ENCODE measurements around the gene THAP10. TPM values are rescaled to one million over a fixed set of nuclear protein-coding genes. Genes with fewer than 3 reads are reported as not detected.

The THAP10 gene
- total RNA-seq, 2 donors from 2014 or later, result 3.2 to 3.6 TPM

DNA sequence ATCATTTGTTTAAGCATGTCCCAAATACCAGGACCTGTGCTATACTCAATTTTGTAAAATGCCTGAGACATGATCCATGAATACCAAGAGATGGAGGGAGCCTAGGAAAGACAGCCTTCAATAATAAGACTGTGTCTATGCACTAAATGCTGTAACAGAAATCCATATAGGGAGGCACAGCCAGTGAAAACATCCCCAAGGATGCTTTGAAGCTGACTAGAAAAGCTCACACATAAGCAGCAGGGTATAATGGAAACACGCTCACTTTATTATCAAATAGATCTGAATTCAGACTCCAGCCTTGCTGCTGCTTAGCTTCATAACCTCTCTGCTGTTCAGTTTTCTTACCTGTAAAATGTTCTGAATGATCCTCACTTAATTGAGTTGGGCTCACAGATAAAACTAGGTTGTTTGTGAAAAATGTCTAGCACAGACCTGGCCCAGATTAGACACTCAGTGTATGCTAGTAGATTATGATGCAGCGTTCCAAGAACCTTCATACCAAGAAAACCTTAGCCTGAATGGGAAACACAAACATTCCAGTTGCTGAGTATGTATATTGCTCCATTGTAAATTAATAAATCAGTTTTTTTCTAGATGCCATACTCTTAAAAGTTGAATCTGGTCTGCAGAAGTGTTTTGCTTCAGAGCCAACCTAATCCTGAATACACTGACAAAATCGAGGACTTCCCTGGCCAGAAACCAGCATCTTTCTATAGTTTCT is 34.5 kb downstream of the THAP10 start:
- intact Hi-C loops (cut with DNase I), result no loop called here
- DNase-seq (no peak), ATAC-seq (no peak)

DNA sequence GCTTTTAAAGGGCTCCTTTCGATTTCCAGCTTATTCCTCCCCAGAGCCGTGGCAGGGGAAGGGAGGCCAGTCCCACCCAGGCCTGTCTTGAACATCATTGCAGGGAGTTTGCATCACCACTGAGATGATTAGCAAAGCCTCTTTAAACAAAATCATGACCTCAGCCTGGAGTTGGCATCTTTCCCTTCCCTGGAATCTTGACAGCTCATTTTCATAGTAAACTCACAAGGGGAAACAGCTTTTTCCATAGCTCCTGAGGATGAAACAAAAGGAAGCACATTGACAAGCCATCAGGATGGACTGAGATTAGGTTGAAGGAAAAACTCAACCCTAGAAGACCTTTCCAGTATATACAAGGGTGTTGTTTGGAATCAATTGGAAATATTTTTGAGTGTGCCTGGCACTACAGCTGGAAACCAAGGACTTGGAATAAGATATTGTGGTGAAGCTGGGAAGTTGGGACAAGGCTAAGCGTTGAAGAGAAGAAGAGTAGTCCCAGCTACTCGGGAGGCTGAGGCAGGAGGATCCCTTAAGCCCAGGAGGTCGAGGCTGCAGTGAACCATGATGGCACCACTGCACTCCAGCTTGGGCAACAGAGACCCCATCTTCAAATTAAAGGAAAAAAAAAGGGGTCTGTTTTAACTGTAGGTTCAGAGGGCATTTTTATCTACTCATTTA is 35.2 kb downstream of the THAP10 start:
- DNase-seq (peak; percentile 83), ATAC-seq (peak; percentile 58 to 80)
- intact Hi-C loops (cut with DNase I), result no loop called here

DNA sequence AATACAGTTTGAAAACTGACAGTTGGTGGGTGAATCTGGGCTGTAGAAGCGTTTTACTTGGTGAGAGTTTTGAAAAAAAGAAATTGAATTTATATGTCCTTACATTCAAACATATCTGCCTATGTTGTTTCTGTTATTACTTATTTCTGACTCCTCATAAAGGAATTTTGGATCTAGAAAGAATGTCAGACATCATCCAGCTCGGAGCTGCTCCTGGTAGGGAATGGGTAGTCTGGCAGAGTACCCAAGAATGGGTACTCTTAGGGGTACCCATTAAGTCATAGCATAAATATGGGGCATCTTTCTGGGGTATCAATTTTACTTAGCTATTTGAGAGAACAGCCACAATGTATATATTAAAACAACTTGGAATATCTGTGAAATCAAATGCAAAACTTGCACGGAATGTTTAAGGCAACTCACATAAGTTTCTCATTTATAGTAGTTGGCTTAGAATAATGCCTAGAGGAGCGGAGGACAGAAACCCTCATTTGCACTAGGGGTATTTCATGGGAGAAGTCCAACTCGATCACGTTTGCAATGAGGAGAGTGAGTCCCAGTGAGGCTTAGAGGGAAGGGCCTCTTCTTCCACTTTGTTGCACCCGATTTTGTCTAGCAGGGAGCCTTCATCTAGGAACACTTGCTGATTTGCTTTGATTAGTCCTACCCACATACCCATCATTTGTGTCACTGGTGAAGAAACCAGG is 35.9 kb downstream of the THAP10 start:
- DNase-seq (no peak), ATAC-seq (no peak)
- intact Hi-C loops (cut with DNase I), result no loop called here

GRCh38 chr15:70855764-70856163 is 36.5 kb downstream of the THAP10 start:
- ATAC-seq, result no peak
- intact Hi-C loops (cut with DNase I), result no loop called here

DNA sequence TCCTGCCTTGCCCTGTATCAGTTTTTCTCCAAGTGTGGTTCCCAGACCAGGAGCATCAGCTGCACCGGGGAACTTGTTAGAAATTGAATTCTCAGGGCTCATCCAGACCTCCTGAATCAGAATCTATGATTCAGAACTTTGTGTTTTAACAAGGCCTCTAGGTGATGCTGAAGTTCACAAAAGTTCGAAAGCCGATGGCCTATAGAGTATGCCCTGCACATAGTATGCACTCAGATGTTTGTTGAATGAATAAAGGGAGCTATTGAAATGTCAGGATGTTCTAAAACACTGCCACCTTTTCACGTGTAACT is 37.6 kb downstream of the THAP10 start:
- intact Hi-C loops (cut with DNase I), result no loop called here
- no peak for DNase-seq
- peak; percentile 4 to 14 for ATAC-seq

More at GRCh38 chr15:70855764-70856163, 36.5 kb downstream of the THAP10 start:
- no peak for DNase-seq

GRCh38 chr15:70853973-70854665 is 38.1 kb downstream of the THAP10 start, which contains the start of gene LARP6:
LARP6 (minus strand) TSS chr15:70854157; CDS start chr15:70854088, 69 bp downstream.
- DNase-seq (peak; percentile 70), ATAC-seq (peak; percentile 78 to 85)
- intact Hi-C loops (cut with DNase I), result no loop called here

- intact Hi-C loops (cut with DNase I), result no loop called here
- no peak for DNase-seq
- ATAC-seq, result peak; percentile 32 to 37
These were observed 38.8 kb downstream of the THAP10 start for GRCh38 chr15:70853318-70853972.

GRCh38 chr15:70852501-70853317 is 39.5 kb downstream of the THAP10 start:
- peak in 1 of 2 donors; percentile 7 for ATAC-seq
- intact Hi-C loops (cut with DNase I), result no loop called here

GRCh38 chr15:70851889-70852288 is 40.3 kb downstream of the THAP10 start:
- DNase-seq (no peak), ATAC-seq (no peak)
- intact Hi-C loops (cut with DNase I), result no loop called here

More at GRCh38 chr15:70852501-70853317, 39.5 kb downstream of the THAP10 start:
- no peak for DNase-seq

- no peak for ATAC-seq
- no peak for DNase-seq
- intact Hi-C loops (cut with DNase I), result no loop called here
These were observed 46.5 kb downstream of the THAP10 start for GRCh38 chr15:70845602-70846360.

GRCh38 chr15:70837476-70837875 is 54.8 kb downstream of the THAP10 start:
- no peak for ATAC-seq
- DNase-seq, result no peak
- intact Hi-C loops (cut with DNase I), result no loop called here

GRCh38 chr15:70835841-70836240 is 56.4 kb downstream of the THAP10 start:
- ATAC-seq (peak; percentile 6 to 25), DNase-seq (no peak)
- intact Hi-C loops (cut with DNase I), result no loop called here

GRCh38 chr15:70835415-70835814 is 56.8 kb downstream of the THAP10 start:
- intact Hi-C loops (cut with DNase I), result no loop called here
- ATAC-seq (peak; percentile 82 to 87), DNase-seq (peak; percentile 82)

DNA sequence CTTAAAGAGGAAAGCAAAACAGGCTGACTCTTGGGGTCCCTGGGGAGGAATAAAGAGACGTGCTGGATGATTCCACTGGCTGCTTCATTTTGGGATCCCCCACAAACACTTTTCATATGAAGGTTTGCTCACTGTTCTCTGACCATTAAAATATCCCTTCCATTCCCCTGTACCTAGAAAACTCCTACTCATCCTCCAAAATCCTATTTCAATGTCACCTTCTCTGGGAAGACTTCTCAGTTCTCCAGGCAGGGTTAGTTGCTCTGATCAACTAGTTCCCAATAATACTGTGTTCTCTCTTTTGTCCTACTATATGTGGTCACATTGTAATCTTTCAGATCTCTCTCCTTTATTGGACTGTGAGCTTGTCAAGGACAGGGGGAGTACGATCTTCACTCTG is 57.2 kb downstream of the THAP10 start:
- ATAC-seq, result no peak
- intact Hi-C loops (cut with DNase I), result no loop called here
- no peak for DNase-seq

DNA sequence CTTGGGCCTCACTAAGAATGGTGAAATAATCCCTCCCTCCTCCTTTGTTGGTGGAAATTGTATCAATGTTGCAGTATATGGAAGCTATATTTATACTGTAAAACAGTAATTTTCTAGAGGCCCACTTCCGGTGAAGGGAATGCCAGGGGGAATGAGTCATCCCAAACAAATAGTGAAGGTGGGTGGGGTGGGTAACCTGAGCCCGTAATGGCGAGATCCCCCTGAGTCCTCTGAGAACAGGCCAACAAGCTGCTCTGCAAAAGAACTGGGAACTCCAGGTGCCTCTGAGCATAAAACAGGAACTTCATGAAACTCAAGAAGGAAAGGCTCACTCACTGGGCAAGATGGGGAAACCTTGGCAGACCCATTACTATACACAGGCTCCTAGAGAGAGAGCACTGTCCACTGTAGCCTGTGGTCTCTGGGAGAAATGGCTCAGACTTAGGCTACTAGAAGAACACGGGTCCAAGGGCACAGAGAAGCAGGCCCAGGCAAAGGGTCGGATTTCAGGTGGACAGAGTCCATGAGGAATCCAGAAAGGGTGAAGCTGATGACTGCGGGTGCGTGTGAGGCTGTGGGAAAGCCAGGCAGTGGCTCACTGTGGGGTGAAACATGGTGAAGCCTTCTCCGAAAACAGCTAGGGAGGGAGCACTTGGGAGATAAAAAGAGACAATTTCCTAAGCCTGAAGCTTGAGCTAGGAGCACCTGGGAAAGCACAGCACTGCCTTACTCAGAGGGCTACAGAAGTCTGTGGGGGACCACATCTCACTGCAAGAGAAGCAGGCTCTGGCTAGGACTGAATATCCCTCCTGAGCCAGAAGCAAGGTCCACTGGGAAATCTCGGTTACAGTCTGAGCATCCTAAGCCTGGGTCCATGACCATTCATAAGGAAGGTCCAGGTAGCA is 58.1 kb downstream of the THAP10 start:
- no peak for ATAC-seq
- intact Hi-C loops (cut with DNase I), result no loop called here

DNA sequence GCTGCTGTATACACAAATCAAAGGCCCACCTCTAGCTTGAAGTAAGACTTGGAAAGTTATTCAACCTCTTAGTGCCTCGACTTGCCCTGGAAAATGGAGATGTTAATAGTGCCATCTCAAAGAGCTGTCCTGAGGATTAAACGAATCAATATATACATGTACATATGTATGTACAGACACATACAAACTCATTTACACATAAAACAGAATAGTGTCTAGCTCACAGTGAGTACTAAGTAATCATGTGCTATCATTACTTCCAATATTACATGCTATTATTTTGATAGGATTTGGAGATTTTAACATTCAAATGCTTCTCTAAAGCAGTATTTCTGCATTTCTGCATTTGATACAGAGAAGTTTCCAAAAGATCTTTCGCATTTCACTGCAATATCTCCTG is 58.8 kb downstream of the THAP10 start:
- no peak for DNase-seq
- intact Hi-C loops (cut with DNase I), result no loop called here
- no peak for ATAC-seq

More for the DNA sequence above, 58.1 kb downstream of the THAP10 start:
- no peak for DNase-seq

- DNase-seq (no peak), ATAC-seq (no peak)
- intact Hi-C loops (cut with DNase I), result no loop called here
These were observed 60.1 kb downstream of the THAP10 start for GRCh38 chr15:70832176-70832575.
